DND-41 (cell line): ENCODE measurements around the gene NUDT4.

Experiments used
- ATAC-seq: fragments of 200-7000 bp; cut with Tn5 transposase; 3 replicates; pipeline ENCODE4 v1.9.1; 2021; ENCODE audit warnings: low read depth; ENCODE audit not compliant: insufficient read depth
- DNase-seq: peaks from one replicate; pipeline ENCODE4 v3.0.0-alpha.2; 2020
- H2AFZ ChIP-seq: 2 replicates; pipeline ENCODE4 v1.6.0; 2012; ENCODE audit warnings: low read depth, low read length
- H3K27ac ChIP-seq: 2 replicates; pipeline ENCODE4 v1.5.1; 2012; ENCODE audit warnings: low read length, inconsistent platforms
- H3K27me3 ChIP-seq: fragments of 200-600 bp; sonication (generic); 2 replicates; pipeline ENCODE4 v1.6.0; 2012; ENCODE audit warnings: low read length, mild to moderate bottlenecking, inconsistent platforms; ENCODE audit not compliant: insufficient read depth, poor library complexity
- H3K36me3 ChIP-seq: 2 replicates; pipeline ENCODE4 v1.5.1; 2012; ENCODE audit warnings: low read length, inconsistent platforms; ENCODE audit not compliant: insufficient read depth
- H3K4me1 ChIP-seq: 2 replicates; pipeline ENCODE4 v1.5.1; 2012; ENCODE audit warnings: mild to moderate bottlenecking, low read length; ENCODE audit not compliant: insufficient read depth
- H3K4me2 ChIP-seq: 2 replicates; pipeline ENCODE4 v1.6.0; 2012; ENCODE audit warnings: mild to moderate bottlenecking, moderate library complexity, low read length, inconsistent platforms; ENCODE audit not compliant: insufficient read depth
- H3K4me3 ChIP-seq, 2 experiments: fragments of 200-600 bp in 1 of 2; shearing (Covaris generic) in 1 of 2; 2 replicates each; pipeline ENCODE4 v1.5.1; 2012 to 2016; ENCODE audit warnings: inconsistent platforms in 2 of 2, low read length in 2 of 2, mild to moderate bottlenecking in 2 of 2, low read depth in 1 of 2, moderate library complexity in 1 of 2
- H3K79me2 ChIP-seq: 2 replicates; pipeline ENCODE4 v1.6.0; 2012; ENCODE audit warnings: low read length, inconsistent platforms; ENCODE audit not compliant: insufficient read depth
- H3K9ac ChIP-seq: 2 replicates; pipeline ENCODE4 v1.6.0; 2012; ENCODE audit warnings: low read depth, mild to moderate bottlenecking, inconsistent platforms, low read length, moderate library complexity
- H3K9me3 ChIP-seq: 2 replicates; pipeline ENCODE4 v1.5.1; 2012; ENCODE audit warnings: low read length, moderate library complexity, mild to moderate bottlenecking, inconsistent platforms; ENCODE audit not compliant: insufficient read depth, severe bottlenecking
- H4K20me1 ChIP-seq: 2 replicates; pipeline ENCODE4 v1.6.0; 2012; ENCODE audit warnings: low read length; ENCODE audit not compliant: insufficient read depth
- CTCF ChIP-seq: IDR thresholded peaks from 2 replicates; pipeline ENCODE4 v1.5.1; 2012; ENCODE audit warnings: borderline replicate concordance, low read length, moderate library complexity, mild to moderate bottlenecking; ENCODE audit not compliant: poor library complexity, severe bottlenecking; ENCODE audit errors: extremely low read depth
- EZH2 ChIP-seq: IDR thresholded peaks from 3 replicates; pipeline ENCODE4 v1.6.1; 2012; ENCODE audit warnings: borderline replicate concordance, low read depth, mild to moderate bottlenecking, moderate library complexity, low read length, inconsistent platforms; ENCODE audit not compliant: severe bottlenecking

The NUDT4 gene

DNA sequence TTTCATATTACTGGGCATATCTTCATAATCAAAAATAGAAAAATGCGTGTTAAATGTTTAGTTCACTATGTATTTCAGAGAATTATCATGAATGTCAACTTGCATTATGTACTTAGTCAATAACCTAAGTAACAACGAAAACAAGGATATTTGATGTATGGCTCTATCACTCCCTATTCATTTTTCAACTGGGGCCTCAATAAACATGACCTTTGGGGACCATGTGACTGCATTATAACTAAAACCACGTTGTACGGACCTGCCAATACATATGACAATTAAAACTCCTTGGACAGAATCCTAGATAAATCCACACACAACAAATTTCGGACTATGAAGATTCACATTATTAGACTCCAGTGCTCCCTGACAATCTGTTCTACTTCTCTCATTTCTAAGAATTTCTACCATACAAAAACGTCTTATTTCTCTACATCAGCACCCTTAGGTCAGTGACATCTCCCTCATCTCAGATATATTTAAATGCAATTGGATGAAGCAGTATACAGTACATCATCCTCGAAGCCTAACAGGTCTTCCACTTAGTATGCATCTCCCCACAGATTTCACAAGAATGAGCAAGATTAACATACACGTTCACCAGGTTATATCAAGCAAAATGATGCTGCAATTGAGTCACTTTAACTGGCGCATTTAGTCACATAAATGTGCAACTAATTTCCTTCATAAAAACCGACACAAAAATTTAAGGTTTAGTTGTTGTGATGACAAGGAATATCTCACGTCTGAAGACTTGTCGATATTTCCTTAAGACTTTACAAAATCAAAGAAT lies 62.5 kb downstream of the NUDT4 start:
- Histone ChIP-seq H3K9me3 (no peaks in the 10 kb centered on the region), H3K9ac (peak overlapping the region; percentile 95), H3K4me3 (peak overlapping the region; percentile 76 to 79), H2AFZ (no peak overlapping the region), H3K27ac (peak overlapping the region; percentile 89; the same call in 1 of the 2 replicates), H4K20me1 (peaks cover 57% of the 10 kb centered on the region), H3K4me2 (peak overlapping the region; percentile 72), H3K79me2 (peaks cover 65% of the 10 kb centered on the region), H3K27me3 (no peaks in the 10 kb centered on the region), H3K4me1 (peaks cover 55% of the 10 kb centered on the region), H3K36me3 (no peaks in the 10 kb centered on the region)
- no peak for ATAC-seq
- TF ChIP-seq EZH2 (no peak), CTCF (no peak)
- no peak for DNase-seq

DNA sequence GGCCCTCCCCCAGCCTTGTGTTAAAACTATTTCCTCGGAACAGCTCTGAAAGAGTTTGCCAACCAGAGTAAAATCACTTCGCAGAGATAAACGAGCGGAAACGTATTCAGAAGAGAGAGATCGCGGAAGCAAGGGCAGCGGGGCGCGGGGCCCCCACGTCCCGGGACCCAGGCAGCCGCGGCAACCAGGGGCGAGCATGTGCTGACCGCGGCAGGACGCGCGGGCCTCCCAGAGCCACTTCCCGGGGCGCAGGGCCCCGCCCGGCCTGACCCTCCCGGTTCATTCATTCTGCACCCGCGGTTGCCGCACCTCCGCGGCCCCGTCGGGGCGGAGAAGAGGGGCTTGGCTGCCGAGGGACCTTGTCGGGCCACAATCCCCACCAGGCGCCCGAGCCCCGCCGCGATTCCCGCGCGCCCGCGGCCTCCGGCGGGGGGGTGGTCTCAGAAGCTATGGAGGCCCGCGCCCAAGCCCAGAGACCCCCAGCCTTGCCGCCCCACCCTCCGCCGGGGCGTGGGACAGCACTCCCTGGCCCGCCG lies 63.4 kb downstream of the NUDT4 start:
- ATAC-seq (peak; percentile 15; the same call in 2 of the 3 replicates), DNase-seq (peak; percentile 50)
- TF ChIP-seq CTCF (no peak), EZH2 (no peak)
- no peaks in the 10 kb centered on the region for H3K36me3 ChIP-seq
- H3K4me2 ChIP-seq = peak overlapping the region; percentile 72
- H2AFZ ChIP-seq = peak overlapping the region; percentile 83
- H3K9me3 ChIP-seq = no peaks in the 10 kb centered on the region
- peaks cover 56% of the 10 kb centered on the region for H3K79me2 ChIP-seq
- H4K20me1 ChIP-seq = peaks cover 48% of the 10 kb centered on the region
- H3K27me3 ChIP-seq = no peaks in the 10 kb centered on the region
- H3K4me3 ChIP-seq = peak overlapping the region; percentile 76 to 79
- H3K27ac ChIP-seq = peak overlapping the region; percentile 89
- H3K4me1 ChIP-seq = peaks cover 55% of the 10 kb centered on the region
- peak overlapping the region; percentile 95 for H3K9ac ChIP-seq

- H3K79me2 ChIP-seq = peaks cover 50% of the 10 kb centered on the region
- H3K4me1 ChIP-seq = peaks cover 48% of the 10 kb centered on the region
- no peaks in the 10 kb centered on the region for H3K27me3 ChIP-seq
- ATAC-seq (peak; percentile 86), DNase-seq (peak; percentile 96)
- peaks cover 42% of the 10 kb centered on the region for H4K20me1 ChIP-seq
- no peaks in the 10 kb centered on the region for H3K9me3 ChIP-seq
- peak within 1 kb of the TSS; percentile 94 for H2AFZ ChIP-seq
- TF ChIP-seq EZH2 (no peak), CTCF (peak; percentile 16)
- no peaks in the 10 kb centered on the region for H3K36me3 ChIP-seq
- peak within 1 kb of the TSS; percentile 89 for H3K27ac ChIP-seq
- H3K4me2 ChIP-seq = peak within 1 kb of the TSS; percentile 80
- peak within 1 kb of the TSS; percentile 95 for H3K9ac ChIP-seq
- H3K4me3 ChIP-seq = peak within 1 kb of the TSS; percentile 76 to 79
Measured at GRCh38 chr12:93441617-93442410, 64.1 kb downstream of the NUDT4 start, which contains the start of gene UBE2N. Gene UBE2N (minus strand): TSS chr12:93441947. CDS start chr12:93441884, 63 bp downstream.
